GM12878 (cell line): ENCODE measurements around the gene CNGB1. TPM values are rescaled to one million over a fixed set of nuclear protein-coding genes. Genes with fewer than 3 reads are reported as not detected.

Experiments used
- ATAC-seq: fragments of 200-7000 bp; cut with Tn5 transposase; 3 replicates; pipeline ENCODE4 v1.9.1; 2020; ENCODE audit warnings: mild to moderate bottlenecking, moderate library complexity
- BruUV-seq: library from RNA; stranded (reverse); fragments of 400-500 nt; replicated peaks from 2 replicates; lab custom pipeline; 2021; lab: Mats Ljungman, UMichigan
- CTCF ChIA-PET: fragments of 300-600 bp; sonication (Branson Sonifier 250); formaldehyde crosslinking; extraction: SDS; loops from one replicate; lab custom pipeline; 2021; ENCODE audit warnings: inconsistent platforms; lab: Yijun Ruan, JAX
- POLR2A ChIA-PET: fragments of 350-600 bp; formaldehyde crosslinking; extraction: SDS; loops from one replicate; lab custom pipeline; 2021; ENCODE audit warnings: inconsistent platforms; lab: Charles Lee
- RAD21 ChIA-PET: fragments of 300-600 bp; sonication (Branson Sonifier 250); formaldehyde crosslinking; loops from one replicate; lab custom pipeline; 2023; ENCODE audit warnings: antibody characterized with exemption; ENCODE audit not compliant: unreplicated experiment; lab: Charles Lee
- SMC1A ChIA-PET: fragments of 300-600 bp; sonication (Branson Sonifier 250); formaldehyde crosslinking; loops from one replicate; lab custom pipeline; 2023; ENCODE audit not compliant: unreplicated experiment, uncharacterized antibody; lab: Charles Lee
- DNase-seq: peaks from one replicate; pipeline ENCODE4 v3.0.0-alpha.2; 2011; ENCODE audit warnings: low read depth, low spot score
- FAIRE-seq: peaks from 3 replicates; lab custom pipeline; 2011; peaks lifted over from hg19 to GRCh38; lab: Jason Lieb, UNC
- H2AFZ ChIP-seq: 2 replicates; pipeline ENCODE4 v1.6.0; 2011; ENCODE audit warnings: low read depth, low read length, control low read depth; ENCODE audit not compliant: control insufficient read depth
- H3K27ac ChIP-seq: 2 replicates; pipeline ENCODE4 v1.5.1; 2011; ENCODE audit warnings: control low read depth; ENCODE audit not compliant: control insufficient read depth, insufficient read depth
- H3K27me3 ChIP-seq, 2 experiments: replicated peaks in 1 of 2; 2 replicates each; pipeline versions ENCODE4 v1.6.0 to v1.6.1; 2011; ENCODE audit warnings: low read length in 1 of 2; ENCODE audit not compliant: control insufficient read depth in 2 of 2, insufficient read depth in 2 of 2
- H3K36me3 ChIP-seq, 2 experiments: 2 replicates each; pipeline ENCODE4 v1.5.1; 2011; ENCODE audit warnings: low read length in 1 of 2; ENCODE audit not compliant: control insufficient read depth in 2 of 2, insufficient read depth in 2 of 2
- H3K4me1 ChIP-seq: 2 replicates; pipeline ENCODE4 v1.6.1; 2011; ENCODE audit warnings: mild to moderate bottlenecking, low read length, moderate library complexity, mixed read lengths; ENCODE audit not compliant: control insufficient read depth, insufficient read depth
- H3K4me2 ChIP-seq: 2 replicates; pipeline ENCODE4 v1.6.0; 2011; ENCODE audit warnings: control low read depth; ENCODE audit not compliant: control insufficient read depth, insufficient read depth
- H3K4me3 ChIP-seq: fragments of 200-600 bp; sonication (generic); 2 replicates; pipeline ENCODE4 v1.5.1; 2016
- H3K79me2 ChIP-seq: 2 replicates; pipeline ENCODE4 v1.6.0; 2011; ENCODE audit warnings: low read length; ENCODE audit not compliant: control insufficient read depth, insufficient read depth
- H3K9ac ChIP-seq: 2 replicates; pipeline ENCODE4 v1.8.0; 2011; ENCODE audit warnings: low read length, control low read depth, mixed read lengths; ENCODE audit not compliant: control insufficient read depth, insufficient read depth
- H3K9me3 ChIP-seq: replicated peaks from 3 replicates; pipeline ENCODE4 v1.5.1; 2011; ENCODE audit warnings: mild to moderate bottlenecking, low read length; ENCODE audit not compliant: control insufficient read depth, insufficient read depth
- H4K20me1 ChIP-seq: 2 replicates; pipeline ENCODE4 v1.6.0; 2011; ENCODE audit not compliant: control insufficient read depth, insufficient read depth
- CEBPB ChIP-seq, 2 experiments: fragments of 150-350 bp in 1 of 2; IDR thresholded peaks; 2 replicates each; pipeline ENCODE4 v1.6.1; 2012 to 2014; ENCODE audit warnings: low read depth in 2 of 2, low read length in 2 of 2, borderline replicate concordance in 1 of 2, inconsistent platforms in 1 of 2
- CHD2 ChIP-seq: IDR thresholded peaks from 2 replicates; pipeline ENCODE4 v1.6.1; 2011; ENCODE audit warnings: low read depth, low read length, improper control_type of control experiment, borderline replicate concordance
- HDAC6 ChIP-seq: fragments of 200-600 bp; sonication (generic); IDR thresholded peaks from one replicate; pipeline ENCODE4 v1.8.0; 2017; ENCODE audit warnings: antibody characterized with exemption; ENCODE audit not compliant: unreplicated experiment
- RAD21 ChIP-seq: IDR thresholded peaks from 2 replicates; pipeline ENCODE4 v1.6.1; 2011; ENCODE audit warnings: mild to moderate bottlenecking, low read depth, low read length, moderate library complexity; ENCODE audit not compliant: insufficient read depth
- SP1 ChIP-seq: IDR thresholded peaks from one replicate; pipeline ENCODE4 v1.6.1; 2011; ENCODE audit warnings: low read depth, low read length
- STAT3 ChIP-seq: IDR thresholded peaks from 2 replicates; pipeline ENCODE4 v1.6.1; 2011; ENCODE audit warnings: low read depth, low read length, improper control_type of control experiment
- TCF3 ChIP-seq: IDR thresholded peaks from 2 replicates; pipeline ENCODE4 v1.6.1; 2012; ENCODE audit warnings: low read depth, mild to moderate bottlenecking, low read length, borderline replicate concordance; ENCODE audit not compliant: insufficient read depth
- WRNIP1 ChIP-seq: IDR thresholded peaks from 2 replicates; pipeline ENCODE4 v1.6.1; 2011; ENCODE audit warnings: low read depth, low read length, improper control_type of control experiment, borderline replicate concordance
- ZNF622 ChIP-seq: fragments of 450-650 bp; IDR thresholded peaks from 2 replicates; pipeline ENCODE4 v1.6.1; 2017; ENCODE audit warnings: mild to moderate bottlenecking, inconsistent platforms
- whole genome bisulfite sequencing: methylation state at CpG from one replicate; pipeline ENCODE4 v1.1.6; 2016; ENCODE audit warnings: low lambda C conversion rate; ENCODE audit not compliant: insufficient replicate concordance, insufficient coverage; ENCODE audit errors: missing lambda C conversion rate; 5-methylcytosine and 5-hydroxymethylcytosine counted together
- in situ Hi-C: fragments of 300-500 bp; cut with MboI; formaldehyde crosslinking; loops from 9 replicates; pipeline ENCODE4 v1.14.3; 2018; ENCODE audit warnings: mixed read lengths
- intact Hi-C: fragments of 100-400 bp; cut with micrococcal nuclease; formaldehyde crosslinking; loops from one replicate; pipeline ENCODE4 v1.14.2; 2022; ENCODE audit not compliant: unreplicated experiment
- polyA plus RNA-seq, 11 experiments: library from polyadenylated mRNA; depleted of rRNA in 4 of 11; unstranded in 6 of 11; stranded (reverse) in 5 of 11; fragments of >200 nt; fragmentation: Nextera tagmentation in 4 of 11; fragmentation: Illumina TruSeq in 1 of 11; extraction: Ambion mirVana in 4 of 11; extraction: Trizol in 1 of 11; gene quantifications; 1 replicate in 1 of 11; 2 replicates in 10 of 11; pipeline versions ENCODE4 v1.2.1 to v1.2.3, GENCODE V29; 2011 to 2016; ENCODE audit warnings: inconsistent platforms in 2 of 11, missing spikeins in 2 of 11, low read depth in 1 of 11
- total RNA-seq, 4 experiments: library from RNA; depleted of rRNA in 3 of 4; stranded (reverse); fragments of >200 nt in 3 of 4; fragmentation: Illumina TruSeq in 1 of 4; extraction: Trizol in 1 of 4; gene quantifications; 2 replicates each; pipeline versions ENCODE4 v1.2.1 to v1.2.3, GENCODE V29; 2013 to 2021
- TF ChIP-seq, protein P1 (sequence below), 3 experiments: IDR thresholded peaks in 2 of 3; conservative IDR thresholded peaks in 1 of 3; 2 replicates each; pipeline ENCODE4 v1.5.1; 2011; ENCODE audit warnings: low read depth in 3 of 3, low read length in 3 of 3, mild to moderate bottlenecking in 3 of 3, control low read depth in 2 of 3, moderate library complexity in 2 of 3, inconsistent platforms in 1 of 3, mixed read lengths in 1 of 3; ENCODE audit not compliant: control insufficient read depth in 2 of 3, insufficient read depth in 1 of 3; ENCODE audit errors: extremely low read depth in 1 of 3
- TF ChIP-seq, protein P2 (sequence below): fragments of 150-350 bp; IDR thresholded peaks from 2 replicates; pipeline ENCODE4 v1.6.1; 2014; ENCODE audit warnings: mild to moderate bottlenecking, low read depth, low read length
- TF ChIP-seq, protein P3 (sequence below): IDR thresholded peaks from 2 replicates; pipeline ENCODE4 v1.6.1; 2011; ENCODE audit warnings: borderline replicate concordance, low read depth, mild to moderate bottlenecking, moderate library complexity, low read length; ENCODE audit not compliant: insufficient read depth, poor library complexity, severe bottlenecking

Gene CNGB1
- total and polyA plus RNA-seq, 10 of the 15 experiments (the other 5 are each of a cell fraction or from before 2014, with no cell fraction given): 0.03 TPM; not detected in 9

DNA sequence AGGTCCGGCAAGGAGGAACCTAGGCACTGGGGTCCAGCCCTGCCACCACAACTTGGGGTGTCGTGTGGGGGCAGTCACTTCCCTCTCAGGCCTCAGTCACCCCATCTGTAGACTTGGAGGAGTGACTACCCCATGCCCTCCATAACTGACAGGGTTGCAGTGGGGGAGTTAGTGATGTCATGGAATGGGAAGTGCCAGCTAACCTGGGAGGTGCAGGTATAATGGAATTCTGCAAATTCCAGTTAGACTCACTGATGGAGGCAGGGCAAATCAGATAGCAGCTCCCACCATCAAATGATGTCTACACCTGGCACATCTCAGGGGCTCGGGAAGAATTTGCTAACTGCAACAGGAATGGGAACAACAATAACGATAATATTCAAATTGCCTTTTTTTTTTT, 72.9 kb downstream of the CNGB1 start:
- no TSS peak for BruUV-seq

More for the DNA sequence above, 72.9 kb downstream of the CNGB1 start:
- H3K27me3 ChIP-seq: peaks cover 0 to 1% of the 10 kb centered on the region in 2 experiments; a peak in 1 of 4 replicates
- no peaks in the 10 kb centered on the region for H3K4me1 ChIP-seq
- ChIA-PET CTCF (interaction anchor here (0.7 to 4.0 kb wide), 7 partner anchors 95 to 1662 kb away, joined by 3 to 21 read pairs (median 4); partner anchors contain the start of genes USB1 and ZNF319), POLR2A (interaction anchor here (0.7 kb wide), 1 partner anchor 366 kb away, joined by 3 read pairs; no protein-coding TSS in a partner anchor), SMC1A (interaction anchor here (1.2 to 1.8 kb wide), 3 partner anchors 140 to 401 kb away, joined by 3 to 5 read pairs (median 5); no protein-coding TSS in a partner anchor), RAD21 (interaction anchor here (1.1 to 1.8 kb wide), 3 partner anchors 102 to 104 kb away, joined by 3 to 5 read pairs (median 4); no protein-coding TSS in a partner anchor)
- TF ChIP-seq SP1 (no peak), TCF3 (no peak), RAD21 (no peak), CHD2 (no peak), CEBPB (IDR thresholded peaks at IDR 0.05; ENCODE audit: borderline replicate concordance in 1 of 2, low read depth in 2 of 2, low read length in 2 of 2) (no peak), ZNF622 (no peak), HDAC6 (no peak), STAT3 (no peak), WRNIP1 (no peak)
- TF ChIP-seq, protein P1, sequence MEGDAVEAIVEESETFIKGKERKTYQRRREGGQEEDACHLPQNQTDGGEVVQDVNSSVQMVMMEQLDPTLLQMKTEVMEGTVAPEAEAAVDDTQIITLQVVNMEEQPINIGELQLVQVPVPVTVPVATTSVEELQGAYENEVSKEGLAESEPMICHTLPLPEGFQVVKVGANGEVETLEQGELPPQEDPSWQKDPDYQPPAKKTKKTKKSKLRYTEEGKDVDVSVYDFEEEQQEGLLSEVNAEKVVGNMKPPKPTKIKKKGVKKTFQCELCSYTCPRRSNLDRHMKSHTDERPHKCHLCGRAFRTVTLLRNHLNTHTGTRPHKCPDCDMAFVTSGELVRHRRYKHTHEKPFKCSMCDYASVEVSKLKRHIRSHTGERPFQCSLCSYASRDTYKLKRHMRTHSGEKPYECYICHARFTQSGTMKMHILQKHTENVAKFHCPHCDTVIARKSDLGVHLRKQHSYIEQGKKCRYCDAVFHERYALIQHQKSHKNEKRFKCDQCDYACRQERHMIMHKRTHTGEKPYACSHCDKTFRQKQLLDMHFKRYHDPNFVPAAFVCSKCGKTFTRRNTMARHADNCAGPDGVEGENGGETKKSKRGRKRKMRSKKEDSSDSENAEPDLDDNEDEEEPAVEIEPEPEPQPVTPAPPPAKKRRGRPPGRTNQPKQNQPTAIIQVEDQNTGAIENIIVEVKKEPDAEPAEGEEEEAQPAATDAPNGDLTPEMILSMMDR (IDR thresholded peaks at IDR 0.05 in 2 of 3, conservative IDR thresholded peaks at IDR 0.05 in 1 of 3; ENCODE audit: control insufficient read depth in 2 of 3, extremely low read depth in 1 of 3, insufficient read depth in 1 of 3, low read depth in 3 of 3, low read length in 3 of 3): no peak
- TF ChIP-seq, protein P2, sequence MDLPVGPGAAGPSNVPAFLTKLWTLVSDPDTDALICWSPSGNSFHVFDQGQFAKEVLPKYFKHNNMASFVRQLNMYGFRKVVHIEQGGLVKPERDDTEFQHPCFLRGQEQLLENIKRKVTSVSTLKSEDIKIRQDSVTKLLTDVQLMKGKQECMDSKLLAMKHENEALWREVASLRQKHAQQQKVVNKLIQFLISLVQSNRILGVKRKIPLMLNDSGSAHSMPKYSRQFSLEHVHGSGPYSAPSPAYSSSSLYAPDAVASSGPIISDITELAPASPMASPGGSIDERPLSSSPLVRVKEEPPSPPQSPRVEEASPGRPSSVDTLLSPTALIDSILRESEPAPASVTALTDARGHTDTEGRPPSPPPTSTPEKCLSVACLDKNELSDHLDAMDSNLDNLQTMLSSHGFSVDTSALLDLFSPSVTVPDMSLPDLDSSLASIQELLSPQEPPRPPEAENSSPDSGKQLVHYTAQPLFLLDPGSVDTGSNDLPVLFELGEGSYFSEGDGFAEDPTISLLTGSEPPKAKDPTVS: no peak
- TF ChIP-seq, protein P3, sequence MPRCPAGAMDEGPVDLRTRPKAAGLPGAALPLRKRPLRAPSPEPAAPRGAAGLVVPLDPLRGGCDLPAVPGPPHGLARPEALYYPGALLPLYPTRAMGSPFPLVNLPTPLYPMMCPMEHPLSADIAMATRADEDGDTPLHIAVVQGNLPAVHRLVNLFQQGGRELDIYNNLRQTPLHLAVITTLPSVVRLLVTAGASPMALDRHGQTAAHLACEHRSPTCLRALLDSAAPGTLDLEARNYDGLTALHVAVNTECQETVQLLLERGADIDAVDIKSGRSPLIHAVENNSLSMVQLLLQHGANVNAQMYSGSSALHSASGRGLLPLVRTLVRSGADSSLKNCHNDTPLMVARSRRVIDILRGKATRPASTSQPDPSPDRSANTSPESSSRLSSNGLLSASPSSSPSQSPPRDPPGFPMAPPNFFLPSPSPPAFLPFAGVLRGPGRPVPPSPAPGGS: no peak
- H3K9me3 ChIP-seq: no peaks in the 10 kb centered on the region
- no peak overlapping the region for H3K27ac ChIP-seq
- ATAC-seq: no peak
- 23% methylated on average over 4 of the region's 4 CpGs for WGBS
- no peak overlapping the region for H3K4me2 ChIP-seq
- no peaks in the 10 kb centered on the region for H3K36me3 ChIP-seq
- intact Hi-C loops: loop anchor here (5.0 kb wide), 2 partner anchors 224 to 589 kb away; no protein-coding TSS in a partner anchor
- H2AFZ ChIP-seq: no peak overlapping the region
- no peak for DNase-seq
- no peaks in the 10 kb centered on the region for H4K20me1 ChIP-seq
- no peak for FAIRE-seq
- in situ Hi-C loops: loop anchor here (5.0 kb wide), 1 partner anchor 104 kb away; the partner anchor contains the start of genes USB1 and ZNF319
- no peak overlapping the region for H3K9ac ChIP-seq
- no peaks in the 10 kb centered on the region for H3K79me2 ChIP-seq
- H3K4me3 ChIP-seq: no peak overlapping the region
